GM04503 (cell line): ENCODE measurements around the gene TGFA.

Experiments used
- DNase-seq: peaks from one replicate; pipeline ENCODE4 v3.0.0-alpha.2; 2012; ENCODE audit warnings: low read depth

Gene TGFA

GRCh38 chr2:70463581-70463980, 90.0 kb downstream of the TGFA start:
- no peak for DNase-seq

- DNase-seq: no peak
Observed at GRCh38 chr2:70461981-70462876, 91.4 kb downstream of the TGFA start.

GRCh38 chr2:70461414-70461813, 92.2 kb downstream of the TGFA start:
- DNase-seq: no peak

- no peak for DNase-seq
Observed at GRCh38 chr2:70460333-70460732, 93.3 kb downstream of the TGFA start.

DNA sequence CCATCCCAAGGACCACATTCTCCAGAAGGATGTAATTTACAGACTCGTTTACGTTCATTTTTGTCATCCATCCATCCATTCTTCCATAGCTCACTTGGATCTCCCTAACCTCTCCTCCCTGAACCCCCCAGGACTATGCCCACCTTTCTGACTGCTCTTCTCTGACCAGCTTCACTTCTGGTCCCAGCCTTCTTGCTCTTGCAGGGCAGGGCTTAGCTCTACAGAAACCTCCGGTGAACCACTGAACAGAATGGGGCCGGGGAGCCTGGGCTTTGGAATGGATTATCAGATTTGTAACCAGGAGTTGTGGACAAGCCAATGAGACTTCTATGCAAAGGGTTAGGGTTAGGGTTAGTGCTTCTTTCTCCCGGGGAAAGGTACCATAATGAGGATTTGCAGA, 95.0 kb downstream of the TGFA start:
- no peak for DNase-seq

- DNase-seq: no peak
Observed at GRCh38 chr2:70456585-70457495, 96.8 kb downstream of the TGFA start.

DNA sequence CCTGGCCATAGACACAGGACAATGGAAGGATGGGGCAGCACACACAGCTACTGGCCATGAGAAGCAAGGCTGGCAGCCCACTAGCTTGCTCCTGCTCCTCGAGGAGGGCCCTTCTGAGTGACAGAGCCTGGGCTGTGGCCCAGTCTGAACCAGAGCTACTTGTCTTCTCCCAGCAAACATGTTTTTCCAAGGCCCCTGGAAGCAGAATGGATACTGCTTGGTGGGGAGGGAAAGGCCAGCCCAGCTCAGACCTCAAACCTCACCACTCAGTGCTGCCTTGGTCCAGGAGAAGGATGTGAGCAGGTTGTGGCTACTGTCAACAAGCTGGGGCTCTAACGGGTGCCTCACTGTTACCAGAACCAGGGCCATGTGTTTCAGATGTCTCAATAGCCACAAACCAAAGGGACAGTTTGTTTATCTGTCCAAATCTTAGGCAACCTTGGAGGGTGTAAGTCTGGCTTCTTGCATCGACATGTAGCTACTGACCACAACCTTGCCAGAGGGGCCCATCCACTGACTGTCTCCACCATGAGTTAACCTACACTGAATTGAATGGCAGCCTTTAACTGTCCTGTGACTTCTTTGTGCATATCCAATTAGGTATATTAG, 98.6 kb downstream of the TGFA start:
- DNase-seq: no peak

DNA sequence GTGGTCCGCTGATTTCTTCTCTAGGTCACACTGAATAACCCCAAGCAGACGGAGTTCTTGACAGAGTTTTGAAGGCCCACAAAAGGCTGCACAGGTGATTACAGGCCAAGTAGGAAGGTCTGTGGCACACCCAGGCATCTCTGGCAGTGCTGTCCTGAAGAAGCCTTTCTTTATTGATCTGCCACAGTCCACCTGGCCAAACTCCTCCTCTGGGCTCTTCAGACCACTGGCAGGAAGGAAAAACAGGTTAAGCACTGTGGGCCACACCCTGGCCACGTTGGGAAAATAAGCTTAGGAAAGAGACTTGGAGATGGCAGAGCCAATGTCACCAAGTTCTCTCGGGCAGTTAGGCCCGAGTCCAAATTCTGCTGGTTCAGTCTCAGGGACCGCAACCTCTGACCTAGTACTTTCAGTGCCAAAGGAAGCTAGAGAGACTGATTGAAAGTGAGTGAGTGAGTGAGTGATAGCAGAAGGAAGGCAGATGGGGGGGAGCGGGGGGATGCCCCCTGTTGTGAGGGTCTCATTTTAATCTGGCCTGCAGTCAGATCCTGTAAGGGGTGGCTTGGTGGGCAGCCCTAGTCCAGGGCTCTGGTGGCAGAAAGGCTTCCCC, 102.9 kb downstream of the TGFA start:
- no peak for DNase-seq

DNA sequence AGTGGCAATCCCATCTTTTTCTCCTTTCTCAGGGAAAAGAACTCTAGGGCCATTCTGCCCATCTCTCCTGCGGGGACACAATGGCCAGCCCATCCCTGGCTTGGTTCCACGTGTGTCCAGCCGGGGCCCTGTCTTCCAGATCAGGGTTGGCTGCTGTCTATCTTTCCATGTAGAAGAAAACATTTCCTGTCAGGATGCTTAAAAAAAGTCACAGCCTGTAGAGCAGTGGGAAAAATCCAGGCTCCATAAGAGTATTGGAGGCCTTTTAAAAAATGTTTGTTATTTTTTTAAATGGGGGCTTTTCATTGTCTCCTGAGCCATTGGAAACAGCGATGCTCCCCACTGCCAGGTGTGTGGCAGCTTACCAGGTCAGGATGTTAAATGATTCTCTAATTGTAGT, 105.6 kb downstream of the TGFA start:
- DNase-seq: no peak

DNA sequence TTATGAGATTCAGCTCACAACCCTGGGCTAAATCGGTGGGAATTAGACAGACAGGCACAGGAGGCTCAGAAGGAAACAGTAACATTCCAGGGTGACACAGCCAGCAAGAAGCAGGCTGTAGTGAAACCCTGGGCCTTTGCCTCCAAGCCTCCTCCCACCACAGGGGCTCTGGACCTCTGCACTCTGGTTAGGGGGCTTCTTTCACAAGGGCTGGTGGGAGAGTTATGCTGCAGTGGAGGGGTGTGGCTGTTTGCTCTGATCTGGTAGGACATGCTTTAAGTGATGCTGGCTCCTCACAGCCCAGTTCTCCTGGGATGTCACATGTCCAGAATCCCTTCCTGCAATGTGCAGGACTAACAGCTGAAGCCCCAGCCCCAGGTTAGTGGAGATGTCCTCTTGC, 109.9 kb downstream of the TGFA start:
- DNase-seq: no peak

- no peak for DNase-seq
Observed at GRCh38 chr2:70443078-70443465, 110.6 kb downstream of the TGFA start.

GRCh38 chr2:70442301-70443077, 111.1 kb downstream of the TGFA start:
- no peak for DNase-seq

GRCh38 chr2:70440621-70441020, 113.0 kb downstream of the TGFA start:
- DNase-seq: no peak

DNA sequence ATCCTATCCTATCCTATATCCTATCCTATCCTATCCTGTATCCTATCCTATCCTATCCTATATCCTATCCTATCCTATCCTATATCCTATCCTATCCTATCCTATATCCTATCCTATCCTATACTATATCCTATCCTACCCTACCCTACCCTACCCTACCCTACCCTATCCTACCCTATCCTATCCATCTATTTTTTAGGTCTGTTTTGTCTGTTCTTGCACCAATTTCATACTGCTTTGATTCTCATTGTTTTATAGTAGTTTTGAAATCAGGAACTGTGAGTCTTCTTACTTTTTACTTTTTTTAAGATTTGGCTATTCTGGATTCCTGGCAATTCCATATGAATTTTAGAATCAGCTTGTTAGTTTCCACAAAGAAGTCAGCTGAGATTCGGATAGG, 118.5 kb downstream of the TGFA start:
- DNase-seq: no peak

DNA sequence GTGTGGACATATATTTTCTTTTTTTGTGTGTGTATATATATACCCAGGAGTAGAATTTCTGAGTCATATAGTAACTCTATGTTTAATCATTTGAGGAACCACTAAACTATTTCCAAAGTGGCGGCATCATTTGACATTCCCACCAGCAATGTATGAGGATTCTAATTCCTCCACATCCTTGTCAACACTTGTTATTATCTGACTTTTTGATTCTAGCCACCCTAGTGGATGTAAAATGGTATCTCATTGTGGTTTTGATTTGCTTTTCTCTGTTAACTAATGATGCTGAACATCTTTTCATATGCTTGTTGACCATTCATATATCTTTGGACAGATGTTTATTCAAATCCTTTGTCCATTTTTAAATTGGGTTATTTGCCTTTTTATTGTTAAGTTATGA, 120.3 kb downstream of the TGFA start:
- no peak for DNase-seq

GRCh38 chr2:70431716-70432347, 121.8 kb downstream of the TGFA start:
- no peak for DNase-seq

DNA sequence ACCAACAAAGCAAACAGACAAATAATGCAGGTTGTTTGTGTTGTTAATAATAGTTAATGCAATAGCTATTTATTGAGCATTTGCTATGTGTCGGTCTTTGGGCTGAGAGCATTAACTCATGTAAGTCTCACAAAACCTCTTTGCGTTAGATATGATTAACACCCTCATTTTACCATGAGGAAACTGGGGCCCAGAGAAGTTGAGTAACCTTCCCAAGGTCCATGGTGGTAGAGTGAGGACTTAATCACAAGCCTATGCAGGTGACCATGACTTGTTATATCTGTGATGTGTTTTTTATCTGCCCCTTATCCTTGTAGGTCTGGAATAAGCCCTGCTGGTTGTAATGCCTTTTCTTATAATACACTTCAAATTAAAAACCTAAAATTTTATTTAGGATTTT, 127.3 kb downstream of the TGFA start:
- DNase-seq: no peak

DNA sequence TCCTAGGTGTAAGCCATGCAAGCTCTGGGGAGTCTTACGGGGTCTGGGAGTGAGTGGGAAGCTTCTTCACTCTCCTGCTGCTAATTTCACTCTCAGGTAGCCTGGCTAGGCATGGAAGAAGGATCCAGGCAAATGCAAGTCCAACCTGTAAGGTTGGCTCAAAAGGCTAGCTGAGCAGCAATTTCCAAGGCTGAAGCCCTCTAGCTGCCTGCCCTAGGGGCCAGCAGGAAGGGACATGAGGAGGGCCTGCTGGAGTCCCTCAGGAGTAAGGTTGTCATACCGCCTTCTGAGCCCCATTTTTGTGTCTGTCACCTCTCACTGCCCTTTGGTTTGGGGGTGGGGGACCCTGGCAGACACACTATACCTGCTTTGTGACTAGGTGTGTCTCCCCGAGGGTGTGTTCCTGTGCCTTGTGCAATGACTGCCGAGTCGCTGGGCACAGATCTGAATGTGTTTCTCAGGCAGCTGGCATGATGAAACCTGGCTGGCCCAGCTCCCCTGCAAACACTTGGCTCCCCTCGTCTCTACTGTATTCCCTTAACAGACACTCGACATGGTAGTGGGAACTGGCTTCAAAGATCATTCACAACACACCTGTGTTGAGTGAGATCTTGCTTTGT, 127.8 kb downstream of the TGFA start:
- DNase-seq: no peak

GRCh38 chr2:70420740-70421139, 132.9 kb downstream of the TGFA start:
- no peak for DNase-seq

GRCh38 chr2:70420143-70420542, 133.5 kb downstream of the TGFA start:
- no peak for DNase-seq

- no peak for DNase-seq
Observed at GRCh38 chr2:70418514-70418913, 135.1 kb downstream of the TGFA start.
